GM04503 (cell line): Measurements from ENCODE around the gene CDKN1B.
"Not testable (repeated sequence)": the region's sequence is repeated elsewhere in the genome, so short reads cannot be mapped to it uniquely, and the experiment has no call there.

Experiments used
- DNase-seq: peaks from one replicate; pipeline ENCODE4 v3.0.0-alpha.2; 2012; ENCODE audit warnings: low read depth

CDKN1B gene

GRCh38 chr12:12724421-12725085 is 7.4 kb downstream of the CDKN1B start:
- DNase-seq = no peak

- peak; percentile 96 for DNase-seq
These were observed 8.2 kb downstream of the CDKN1B start for GRCh38 chr12:12725086-12725955.

- no peak for DNase-seq
These were observed 8.9 kb downstream of the CDKN1B start for GRCh38 chr12:12725956-12726554.

GRCh38 chr12:12726555-12727093 is 9.5 kb downstream of the CDKN1B start:
- DNase-seq = peak; percentile 71

GRCh38 chr12:12731178-12731577 is 14.0 kb downstream of the CDKN1B start:
- no peak for DNase-seq

GRCh38 chr12:12731785-12732184 is 14.6 kb downstream of the CDKN1B start:
- DNase-seq = no peak

- DNase-seq = no peak
These were observed 15.9 kb downstream of the CDKN1B start for GRCh38 chr12:12733118-12733517.

- peak; percentile 61 for DNase-seq
These were observed 16.9 kb downstream of the CDKN1B start for GRCh38 chr12:12734054-12734453.

GRCh38 chr12:12734561-12735071 is 17.4 kb downstream of the CDKN1B start:
- DNase-seq = peak; percentile 53

- DNase-seq = peak; percentile 55
These were observed 18.1 kb downstream of the CDKN1B start for GRCh38 chr12:12735301-12735700.

- DNase-seq = peak; percentile 79
These were observed 19.9 kb downstream of the CDKN1B start for GRCh38 chr12:12736759-12737676.

- DNase-seq = not testable (repeated sequence)
These were observed 21.0 kb downstream of the CDKN1B start for GRCh38 chr12:12738152-12738551.

- no peak for DNase-seq
These were observed 24.5 kb downstream of the CDKN1B start for GRCh38 chr12:12741660-12742059.

- no peak for DNase-seq
These were observed 27.6 kb downstream of the CDKN1B start for GRCh38 chr12:12744546-12745305.

- DNase-seq = no peak
These were observed 28.5 kb downstream of the CDKN1B start for GRCh38 chr12:12745576-12746211.

GRCh38 chr12:12747278-12747677 is 30.1 kb downstream of the CDKN1B start:
- DNase-seq = no peak

- no peak for DNase-seq
These were observed 30.9 kb downstream of the CDKN1B start for GRCh38 chr12:12748044-12748443.

- no peak for DNase-seq
These were observed 32.3 kb downstream of the CDKN1B start for GRCh38 chr12:12749433-12749832.

- no peak for DNase-seq
These were observed 38.8 kb downstream of the CDKN1B start for GRCh38 chr12:12755923-12756322.

- no peak for DNase-seq
These were observed 40.0 kb downstream of the CDKN1B start for GRCh38 chr12:12757121-12757520.
